PC-9 (cell line): Measurements from ENCODE around the gene MAFB.

Source experiments
- EZH2 ChIP-seq: fragments of 200-600 bp; sonication (generic); IDR thresholded peaks from 2 replicates; pipeline ENCODE4 v1.8.0; 2017; ENCODE audit warnings: antibody characterized with exemption, low read depth
- TF ChIP-seq, protein P1 (sequence below): fragments of 200-600 bp; sonication (generic); conservative IDR thresholded peaks from 2 replicates; pipeline ENCODE4 v1.6.1; 2017; ENCODE audit warnings: mixed run types, antibody characterized with exemption, mild to moderate bottlenecking, moderate library complexity

DNA sequence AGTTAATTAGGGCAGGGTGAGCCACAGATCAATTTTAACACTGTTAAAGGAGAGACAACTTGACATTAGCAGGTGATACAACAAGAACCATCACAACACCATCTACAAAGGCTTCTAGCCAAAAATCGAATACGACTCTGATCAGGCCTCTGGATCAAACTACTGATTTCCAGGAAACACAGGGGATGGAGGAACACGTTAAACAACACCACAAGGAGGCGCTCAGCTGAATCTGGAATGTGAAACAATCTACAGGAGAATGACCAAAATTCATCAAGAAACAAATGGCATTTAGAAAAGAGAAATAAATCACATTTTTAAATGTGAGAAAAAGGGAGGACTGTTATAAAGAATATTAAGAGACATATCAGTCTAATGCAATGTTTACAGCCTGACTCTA lies 13.5 kb upstream of the MAFB start:
- TF ChIP-seq, protein P1, sequence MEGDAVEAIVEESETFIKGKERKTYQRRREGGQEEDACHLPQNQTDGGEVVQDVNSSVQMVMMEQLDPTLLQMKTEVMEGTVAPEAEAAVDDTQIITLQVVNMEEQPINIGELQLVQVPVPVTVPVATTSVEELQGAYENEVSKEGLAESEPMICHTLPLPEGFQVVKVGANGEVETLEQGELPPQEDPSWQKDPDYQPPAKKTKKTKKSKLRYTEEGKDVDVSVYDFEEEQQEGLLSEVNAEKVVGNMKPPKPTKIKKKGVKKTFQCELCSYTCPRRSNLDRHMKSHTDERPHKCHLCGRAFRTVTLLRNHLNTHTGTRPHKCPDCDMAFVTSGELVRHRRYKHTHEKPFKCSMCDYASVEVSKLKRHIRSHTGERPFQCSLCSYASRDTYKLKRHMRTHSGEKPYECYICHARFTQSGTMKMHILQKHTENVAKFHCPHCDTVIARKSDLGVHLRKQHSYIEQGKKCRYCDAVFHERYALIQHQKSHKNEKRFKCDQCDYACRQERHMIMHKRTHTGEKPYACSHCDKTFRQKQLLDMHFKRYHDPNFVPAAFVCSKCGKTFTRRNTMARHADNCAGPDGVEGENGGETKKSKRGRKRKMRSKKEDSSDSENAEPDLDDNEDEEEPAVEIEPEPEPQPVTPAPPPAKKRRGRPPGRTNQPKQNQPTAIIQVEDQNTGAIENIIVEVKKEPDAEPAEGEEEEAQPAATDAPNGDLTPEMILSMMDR: peak; percentile 30; the same call in 1 of the 2 replicates
- no peak for TF ChIP-seq EZH2
